ENCODE data around the gene HSD17B1. TPM values are rescaled to one million over a fixed set of nuclear protein-coding genes. Genes with fewer than 3 reads are reported as not detected.
A peak's percentile ranks its signal among the peaks of the same experiment; 100 is the strongest.

Gene HSD17B1
- total RNA-seq, 4 donors from 2014 or later = 0.33 to 0.66 (median 0.47) TPM; not detected in 1

- Histone ChIP-seq H3K4me3 (peak overlapping the region; percentile 53 to 77 (median 62)), H3K27ac (peak overlapping the region; percentile 81 to 94 (median 87)), H3K27me3 (no peaks in the 10 kb centered on the region), H3K9me3 (no peaks in the 10 kb centered on the region), H3K4me1 (peaks cover 15 to 21% of the 10 kb centered on the region in 2 donors), H3K36me3 (no peaks in the 10 kb centered on the region)
- TF ChIP-seq CTCF (IDR thresholded peaks at IDR 0.05 in 4 of 5, conservative IDR thresholded peaks at IDR 0.05 in 1 of 5) = peak; percentile 52 to 73 (median 67)
- TF ChIP-seq POLR2A (IDR thresholded peaks at IDR 0.05) = peak; percentile 49 to 54
- ATAC-seq (peak; percentile 23 to 30), DNase-seq (peak in 1 of 2 donors; percentile 72)
- intact Hi-C loops (cut with DNase I; ENCODE audit: low total_unique reads) (no loop called here), in situ Hi-C loops (cut with MboI; ENCODE audit: low sequenced_read_pairs in 4 of 4) (no loop called here)
Observed at GRCh38 chr17:42531455-42532354, 21.0 kb upstream of the HSD17B1 start.

- peak overlapping the region; percentile 77 to 95 (median 92) for H3K27ac ChIP-seq
- peaks cover 0 to 18% of the 10 kb centered on the region in 2 donors for H3K36me3 ChIP-seq
- DNase-seq = no peak
- H3K27me3 ChIP-seq = no peaks in the 10 kb centered on the region
- in situ Hi-C loops (cut with MboI; ENCODE audit: low sequenced_read_pairs in 4 of 4) = no loop called here
- peak overlapping the region; percentile 47 to 63 (median 55) for H3K4me3 ChIP-seq
- TF ChIP-seq POLR2A (IDR thresholded peaks at IDR 0.05) (no peak), CTCF (IDR thresholded peaks at IDR 0.05 in 4 of 5, conservative IDR thresholded peaks at IDR 0.05 in 1 of 5) (no peak)
- peak in 1 of 2 donors; percentile 4 for ATAC-seq
- intact Hi-C loops (cut with DNase I; ENCODE audit: low total_unique reads) = loop anchor here (2.0 kb wide), 1 partner anchor 19 kb away; no protein-coding TSS in a partner anchor
- H3K4me1 ChIP-seq = peaks cover 6 to 20% of the 10 kb centered on the region in 2 donors
- no peaks in the 10 kb centered on the region for H3K9me3 ChIP-seq
Observed at GRCh38 chr17:42535155-42536047, 17.3 kb upstream of the HSD17B1 start.

- in situ Hi-C loops (cut with MboI; ENCODE audit: low sequenced_read_pairs in 4 of 4) = no loop called here
Observed at GRCh38 chr17:42536048-42536371, 16.7 kb upstream of the HSD17B1 start, which contains the start of gene NAGLU. NAGLU (plus strand) TSS chr17:42536241; CDS start chr17:42536273, 32 bp downstream.

More at GRCh38 chr17:42536048-42536371, 16.7 kb upstream of the HSD17B1 start, which contains the start of gene NAGLU:
- TF ChIP-seq POLR2A (IDR thresholded peaks at IDR 0.05) = peak; percentile 92 to 96
- TF ChIP-seq CTCF (IDR thresholded peaks at IDR 0.05 in 4 of 5, conservative IDR thresholded peaks at IDR 0.05 in 1 of 5) = no peak
- H3K36me3 ChIP-seq = peaks cover 0 to 19% of the 10 kb centered on the region in 2 donors
- peak within 1 kb of the TSS; percentile 77 to 95 (median 92) for H3K27ac ChIP-seq
- intact Hi-C loops (cut with DNase I; ENCODE audit: low total_unique reads) = loop anchor here (2.0 kb wide), 1 partner anchor 19 kb away; no protein-coding TSS in a partner anchor
- H3K9me3 ChIP-seq = no peaks in the 10 kb centered on the region
- H3K27me3 ChIP-seq = no peaks in the 10 kb centered on the region
- DNase-seq (peak; percentile 95 to 97), ATAC-seq (peak; percentile 85 to 89)
- peak within 1 kb of the TSS; percentile 59 to 77 (median 61) for H3K4me3 ChIP-seq
- H3K4me1 ChIP-seq = peaks cover 6 to 20% of the 10 kb centered on the region in 2 donors
